22Rv1 (cell line): Measurements from ENCODE around the gene ACTR5.

Experiments used
- H3K27ac ChIP-seq: fragments of 450-650 bp; 2 replicates; pipeline ENCODE4 v1.5.1; 2017
- ZFX ChIP-seq: fragments of 450-650 bp; IDR thresholded peaks from 2 replicates; pipeline ENCODE4 v1.6.1; 2017; ENCODE audit warnings: antibody characterized with exemption, borderline replicate concordance
- TF ChIP-seq, protein P1 (sequence below): fragments of 450-650 bp; IDR thresholded peaks from 2 replicates; pipeline ENCODE4 v1.5.1; 2017; ENCODE audit warnings: mild to moderate bottlenecking

ACTR5 gene

DNA sequence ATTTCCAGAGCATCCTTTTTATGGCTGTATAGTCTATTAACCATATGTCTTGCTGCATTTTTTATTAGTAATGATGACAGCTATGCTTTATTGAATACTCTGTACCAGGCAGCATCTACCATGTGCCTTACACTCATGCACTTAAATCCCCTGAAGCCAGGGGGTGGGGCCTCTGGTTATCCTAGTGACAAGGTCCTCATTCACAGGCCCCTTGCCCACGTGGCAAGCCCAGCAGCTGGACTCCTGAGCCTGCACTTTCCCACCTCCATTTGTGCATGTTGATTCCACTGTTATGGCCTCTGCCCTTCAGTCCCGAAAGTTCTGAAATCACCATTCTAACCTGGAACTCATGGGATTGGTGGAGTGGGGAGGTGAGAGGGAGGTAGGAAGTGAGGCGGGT is 22.3 kb downstream of the ACTR5 start:
- H3K27ac ChIP-seq, result no peak overlapping the region
- no peak for TF ChIP-seq ZFX
- TF ChIP-seq, protein P1, sequence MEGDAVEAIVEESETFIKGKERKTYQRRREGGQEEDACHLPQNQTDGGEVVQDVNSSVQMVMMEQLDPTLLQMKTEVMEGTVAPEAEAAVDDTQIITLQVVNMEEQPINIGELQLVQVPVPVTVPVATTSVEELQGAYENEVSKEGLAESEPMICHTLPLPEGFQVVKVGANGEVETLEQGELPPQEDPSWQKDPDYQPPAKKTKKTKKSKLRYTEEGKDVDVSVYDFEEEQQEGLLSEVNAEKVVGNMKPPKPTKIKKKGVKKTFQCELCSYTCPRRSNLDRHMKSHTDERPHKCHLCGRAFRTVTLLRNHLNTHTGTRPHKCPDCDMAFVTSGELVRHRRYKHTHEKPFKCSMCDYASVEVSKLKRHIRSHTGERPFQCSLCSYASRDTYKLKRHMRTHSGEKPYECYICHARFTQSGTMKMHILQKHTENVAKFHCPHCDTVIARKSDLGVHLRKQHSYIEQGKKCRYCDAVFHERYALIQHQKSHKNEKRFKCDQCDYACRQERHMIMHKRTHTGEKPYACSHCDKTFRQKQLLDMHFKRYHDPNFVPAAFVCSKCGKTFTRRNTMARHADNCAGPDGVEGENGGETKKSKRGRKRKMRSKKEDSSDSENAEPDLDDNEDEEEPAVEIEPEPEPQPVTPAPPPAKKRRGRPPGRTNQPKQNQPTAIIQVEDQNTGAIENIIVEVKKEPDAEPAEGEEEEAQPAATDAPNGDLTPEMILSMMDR, result no peak

DNA sequence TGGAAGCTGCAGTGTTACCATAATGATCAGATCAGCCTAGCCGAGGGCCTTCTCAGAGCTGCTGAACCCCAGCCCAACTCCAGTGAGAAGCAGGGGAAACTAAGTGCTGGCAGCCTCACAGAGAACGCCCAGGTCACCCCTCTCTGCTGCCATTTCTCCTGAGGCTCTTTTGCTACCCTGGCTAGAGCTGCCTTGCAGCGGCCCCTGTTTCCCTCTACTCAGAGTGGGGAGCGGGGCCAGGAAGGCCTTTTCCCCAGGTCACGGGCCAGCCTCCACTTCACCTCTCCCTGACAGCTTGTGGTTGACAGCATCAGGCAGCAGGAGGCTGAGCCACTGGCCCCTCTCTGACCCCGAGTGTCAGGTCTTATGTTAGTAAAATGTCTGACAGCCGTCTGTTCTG is 22.7 kb downstream of the ACTR5 start:
- no peak for TF ChIP-seq ZFX
- TF ChIP-seq, protein P1, result no peak
- no peak overlapping the region for H3K27ac ChIP-seq

DNA sequence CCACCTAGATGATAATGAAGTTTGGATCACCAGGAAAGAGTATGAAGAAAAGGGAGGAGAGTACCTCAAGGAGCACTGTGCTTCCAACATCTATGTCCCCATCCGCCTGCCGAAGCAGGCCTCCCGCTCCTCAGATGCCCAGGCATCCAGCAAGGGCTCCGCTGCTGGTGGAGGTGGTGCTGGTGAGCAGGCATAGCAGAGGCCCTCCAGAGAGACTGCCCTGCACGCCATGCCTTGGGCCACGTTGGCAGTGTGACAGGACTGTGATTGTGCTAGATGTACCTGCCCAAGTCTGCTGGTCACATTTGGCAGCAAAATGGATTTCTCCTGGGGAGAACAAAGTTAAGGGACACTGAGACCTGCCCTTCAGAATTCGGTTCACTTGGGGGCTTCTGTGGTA is 23.4 kb downstream of the ACTR5 start:
- TF ChIP-seq, protein P1, result no peak
- TF ChIP-seq ZFX, result no peak
- H3K27ac ChIP-seq, result no peak overlapping the region

DNA sequence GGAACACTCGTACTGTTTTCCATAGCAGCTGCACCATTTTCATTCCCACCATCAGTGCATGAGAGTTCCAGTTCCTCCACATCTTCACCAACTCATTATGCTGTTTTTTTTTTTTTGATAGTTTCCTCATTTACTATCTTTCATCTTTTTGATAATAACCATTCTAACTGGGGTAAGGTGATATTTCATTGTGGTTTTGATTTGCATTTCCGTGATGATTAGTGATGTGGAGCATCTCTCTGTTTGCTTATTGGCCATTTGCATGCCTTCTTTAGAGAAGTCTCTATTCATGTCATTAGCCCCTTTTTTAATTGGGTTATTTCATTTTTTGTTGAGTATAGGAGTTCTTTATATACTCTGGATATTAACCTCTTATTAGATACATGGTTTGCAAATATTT is 25.9 kb downstream of the ACTR5 start:
- TF ChIP-seq ZFX, result no peak
- TF ChIP-seq, protein P1, result no peak
- no peak overlapping the region for H3K27ac ChIP-seq

DNA sequence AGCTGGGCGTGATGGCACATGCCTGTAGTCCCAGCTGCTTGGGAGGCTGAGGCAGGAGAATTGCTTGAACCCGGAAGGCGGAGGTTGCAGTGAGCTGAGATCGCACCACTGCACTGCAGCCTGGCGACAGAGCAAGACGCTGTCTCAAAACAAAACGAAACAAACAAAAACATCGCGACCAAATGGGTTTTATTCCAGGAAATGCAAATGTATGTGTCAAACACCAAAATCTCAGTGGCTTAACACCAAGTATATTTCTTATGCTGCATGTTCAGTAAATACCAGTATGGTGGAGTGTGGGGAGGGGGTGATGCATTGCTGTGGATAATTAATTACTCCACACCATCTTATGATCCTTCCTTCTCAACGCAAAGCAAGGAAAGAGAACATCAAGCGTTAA is 28.1 kb downstream of the ACTR5 start:
- no peak overlapping the region for H3K27ac ChIP-seq
- no peak for TF ChIP-seq ZFX
- TF ChIP-seq, protein P1, result no peak

DNA sequence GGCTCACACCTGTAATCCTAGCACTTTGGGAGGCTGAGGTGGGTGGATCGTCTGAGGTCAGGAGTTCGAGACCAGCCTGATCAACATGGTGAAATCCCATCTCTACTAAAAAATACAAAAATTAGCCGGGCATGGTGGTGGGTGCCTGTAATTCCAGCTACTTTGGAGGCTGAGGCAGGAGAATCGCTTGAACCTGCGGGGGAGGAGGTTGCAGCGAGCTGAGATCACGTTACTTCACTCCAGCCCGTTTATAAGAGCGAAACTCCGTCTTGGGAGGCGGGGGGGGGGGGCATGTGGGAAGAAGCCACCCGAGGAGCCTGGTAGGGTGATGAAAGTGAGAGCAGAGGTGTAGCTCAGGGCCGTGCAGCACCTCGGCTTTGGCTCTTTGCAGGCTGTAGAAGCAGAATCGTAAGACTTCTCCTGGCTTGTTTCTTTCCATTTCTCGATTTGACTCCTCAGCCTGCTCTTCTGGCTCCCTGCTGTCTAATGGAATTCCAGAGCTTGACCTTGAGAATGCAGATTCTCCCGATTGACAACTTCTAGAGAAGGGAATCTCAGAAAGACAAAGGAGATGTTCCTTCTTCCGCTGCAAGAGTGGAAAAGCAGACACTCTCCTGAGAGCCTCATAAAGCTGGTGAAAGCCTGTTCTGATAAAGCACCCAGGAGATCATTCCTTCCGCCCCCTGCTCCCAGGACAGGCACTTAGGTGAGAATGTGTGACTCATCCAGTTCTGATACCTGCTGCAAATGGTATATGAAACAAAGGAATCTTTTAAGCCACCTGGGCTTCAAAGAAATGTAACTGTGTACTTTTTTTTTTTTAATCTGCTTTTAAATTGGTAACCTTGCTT is 31.2 kb downstream of the ACTR5 start:
- no peak overlapping the region for H3K27ac ChIP-seq
- TF ChIP-seq, protein P1, result no peak
- no peak for TF ChIP-seq ZFX

DNA sequence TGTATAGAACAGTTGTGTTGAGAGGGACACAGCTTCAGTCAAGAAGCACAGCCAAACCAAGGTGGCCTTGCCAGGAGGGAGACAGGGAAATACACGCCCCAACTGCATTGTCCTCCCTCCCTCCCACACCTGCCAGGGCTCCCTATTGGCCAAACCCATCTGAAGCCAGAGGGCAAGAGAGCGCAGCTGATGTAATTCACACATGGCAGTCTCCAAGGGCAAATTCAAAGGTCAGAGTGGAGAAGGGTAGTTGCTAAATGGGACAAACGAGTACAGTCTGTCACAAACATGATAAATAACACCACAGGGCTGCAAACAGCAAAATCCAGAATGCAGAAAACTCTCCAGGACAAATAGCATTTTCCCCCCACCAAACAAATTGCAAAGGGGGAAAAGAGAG is 34.0 kb downstream of the ACTR5 start:
- no peak overlapping the region for H3K27ac ChIP-seq
- TF ChIP-seq, protein P1, result no peak
- TF ChIP-seq ZFX, result no peak
